Dedifferentiated amniotic fluid mesenchymal stem cell (primary cell): ENCODE measurements around the gene KRT31.
"Not testable (repeated sequence)": the region's sequence is repeated elsewhere in the genome, so short reads cannot be mapped to it uniquely, and the experiment has no call there.

Experiments
- DNase-seq: peaks from one replicate; pipeline ENCODE4 v3.0.0-alpha.2; 2016; ENCODE audit errors: extremely low spot score

Gene KRT31

GRCh38 chr17:41417576-41418015, 20.2 kb upstream of the KRT31 start:
- DNase-seq: no peak

GRCh38 chr17:41417127-41417526, 19.7 kb upstream of the KRT31 start:
- no peak for DNase-seq

- DNase-seq: no peak
Observed at GRCh38 chr17:41416479-41416878, 19.1 kb upstream of the KRT31 start.

GRCh38 chr17:41415833-41416335, 18.5 kb upstream of the KRT31 start:
- DNase-seq: no peak

- no peak for DNase-seq
Observed at GRCh38 chr17:41415411-41415810, 18.0 kb upstream of the KRT31 start.

- no peak for DNase-seq
Observed at GRCh38 chr17:41413982-41414381, 16.6 kb upstream of the KRT31 start.

GRCh38 chr17:41413353-41413957, 16.0 kb upstream of the KRT31 start:
- DNase-seq: no peak

- no peak for DNase-seq
Observed at GRCh38 chr17:41411072-41411840, 13.8 kb upstream of the KRT31 start.

- DNase-seq: no peak
Observed at GRCh38 chr17:41407226-41407625, 9.8 kb upstream of the KRT31 start.

GRCh38 chr17:41406205-41406604, 8.8 kb upstream of the KRT31 start:
- no peak for DNase-seq

GRCh38 chr17:41404024-41404671, 6.7 kb upstream of the KRT31 start:
- DNase-seq: peak; percentile 78

- no peak for DNase-seq
Observed at GRCh38 chr17:41403404-41404023, 6.1 kb upstream of the KRT31 start.

GRCh38 chr17:41402161-41402560, 4.8 kb upstream of the KRT31 start:
- no peak for DNase-seq

- DNase-seq: no peak
Observed at GRCh38 chr17:41396340-41396739, 1.1 kb downstream of the KRT31 start.

GRCh38 chr17:41395611-41396010, 1.8 kb downstream of the KRT31 start:
- no peak for DNase-seq

- not testable (repeated sequence) for DNase-seq
Observed at GRCh38 chr17:41395044-41395443, 2.4 kb downstream of the KRT31 start.

GRCh38 chr17:41394254-41394996, 3.0 kb downstream of the KRT31 start:
- no peak for DNase-seq

GRCh38 chr17:41393826-41394225, 3.6 kb downstream of the KRT31 start:
- no peak for DNase-seq

GRCh38 chr17:41393294-41393693, 4.1 kb downstream of the KRT31 start:
- DNase-seq: no peak

- DNase-seq: no peak
Observed at GRCh38 chr17:41392278-41392677, 5.1 kb downstream of the KRT31 start.

GRCh38 chr17:41391535-41391934, 5.9 kb downstream of the KRT31 start:
- DNase-seq: no peak
